H9 (cell line): ENCODE results near the gene TMEM191B. TPM values are rescaled to one million over a fixed set of nuclear protein-coding genes. Genes with fewer than 3 reads are reported as not detected.
"Not testable (repeated sequence)": the region's sequence is repeated elsewhere in the genome, so short reads cannot be mapped to it uniquely, and the experiment has no call there.

Source experiments
- DNase-seq: peaks from one replicate; pipeline ENCODE4 v3.0.0-alpha.2; 2017
- H2AFZ ChIP-seq: one replicate; pipeline ENCODE4 v1.6.1; 2013; ENCODE audit warnings: mild to moderate bottlenecking, low read length, control low read depth, moderate library complexity
- H2AK5ac ChIP-seq: 2 replicates; pipeline ENCODE4 v1.6.1; 2013; ENCODE audit warnings: low read length, control low read depth, mixed read lengths; ENCODE audit not compliant: insufficient read length
- H2BK120ac ChIP-seq: one replicate; pipeline ENCODE4 v1.6.1; 2013; ENCODE audit warnings: low read depth, mild to moderate bottlenecking, low read length, control low read depth, inconsistent platforms; ENCODE audit not compliant: poor library complexity, severe bottlenecking
- H2BK12ac ChIP-seq: 2 replicates; pipeline ENCODE4 v1.6.1; 2013; ENCODE audit warnings: low read length, control low read depth, mixed read lengths, low read depth; ENCODE audit not compliant: insufficient read length
- H2BK15ac ChIP-seq: 2 replicates; pipeline ENCODE4 v1.6.1; 2013; ENCODE audit warnings: low read depth, low read length, control low read depth
- H2BK20ac ChIP-seq: one replicate; pipeline ENCODE4 v1.6.1; 2013; ENCODE audit warnings: low read depth, mild to moderate bottlenecking, low read length, control low read depth, inconsistent platforms; ENCODE audit not compliant: poor library complexity, severe bottlenecking
- H2BK5ac ChIP-seq: 2 replicates; pipeline ENCODE4 v1.6.1; 2013; ENCODE audit warnings: low read length, control low read depth, mixed read lengths; ENCODE audit not compliant: insufficient read length
- H3K14ac ChIP-seq: 2 replicates; pipeline ENCODE4 v1.6.1; 2013; ENCODE audit warnings: low read length, control low read depth; ENCODE audit not compliant: insufficient read depth
- H3K18ac ChIP-seq: 2 replicates; pipeline ENCODE4 v1.6.1; 2013; ENCODE audit warnings: low read depth, mild to moderate bottlenecking, mixed read lengths, low read length, control low read depth; ENCODE audit not compliant: insufficient read length
- H3K23ac ChIP-seq: 2 replicates; pipeline ENCODE4 v1.6.1; 2013; ENCODE audit warnings: low read length, control low read depth, mixed read lengths, low read depth; ENCODE audit not compliant: insufficient read length
- H3K23me2 ChIP-seq: 2 replicates; pipeline ENCODE4 v1.6.1; 2013; ENCODE audit warnings: low read depth, mild to moderate bottlenecking, mixed read lengths, low read length, control low read depth; ENCODE audit not compliant: insufficient read length, poor library complexity, severe bottlenecking
- H3K27ac ChIP-seq: 2 replicates; pipeline ENCODE4 v1.5.1; 2013; ENCODE audit warnings: low read length, control low read depth, mixed read lengths, low read depth; ENCODE audit not compliant: insufficient read length
- H3K27me3 ChIP-seq: 2 replicates; pipeline ENCODE4 v1.6.1; 2013; ENCODE audit warnings: low read length, control low read depth, inconsistent platforms; ENCODE audit not compliant: insufficient read depth
- H3K4ac ChIP-seq: 2 replicates; pipeline ENCODE4 v1.6.1; 2013; ENCODE audit warnings: low read depth, mild to moderate bottlenecking, control low read depth, inconsistent platforms, low read length, moderate library complexity
- H3K4me1 ChIP-seq: 2 replicates; pipeline ENCODE4 v1.6.1; 2013; ENCODE audit warnings: low read length, control low read depth, inconsistent platforms; ENCODE audit not compliant: insufficient read depth
- H3K4me2 ChIP-seq: 2 replicates; pipeline ENCODE4 v1.6.1; 2013; ENCODE audit warnings: low read length, control low read depth, mixed read lengths; ENCODE audit not compliant: insufficient read length, insufficient read depth
- H3K56ac ChIP-seq: 2 replicates; pipeline ENCODE4 v1.6.1; 2013; ENCODE audit warnings: low read depth, mild to moderate bottlenecking, mixed read lengths, low read length, control low read depth; ENCODE audit not compliant: insufficient read length
- H3K79me1 ChIP-seq: 2 replicates; pipeline ENCODE4 v1.6.1; 2013; ENCODE audit warnings: low read depth, mild to moderate bottlenecking, moderate library complexity, low read length, control low read depth, inconsistent platforms; ENCODE audit not compliant: insufficient read depth, poor library complexity, severe bottlenecking
- H3K79me2 ChIP-seq: 2 replicates; pipeline ENCODE4 v1.6.1; 2013; ENCODE audit warnings: low read length, control low read depth, inconsistent platforms; ENCODE audit not compliant: insufficient read depth
- H3K9ac ChIP-seq: 2 replicates; pipeline ENCODE4 v1.6.1; 2013; ENCODE audit warnings: low read length, control low read depth, mixed read lengths; ENCODE audit not compliant: insufficient read length; ENCODE audit errors: extremely low read depth
- H3K9me3 ChIP-seq: one replicate; pipeline ENCODE4 v1.6.1; 2013; ENCODE audit warnings: low read depth, low read length, inconsistent platforms; ENCODE audit not compliant: control insufficient read depth
- H3T11ph ChIP-seq: one replicate; pipeline ENCODE4 v1.6.1; 2013; ENCODE audit warnings: mild to moderate bottlenecking, low read length, control low read depth, inconsistent platforms
- H4K20me1 ChIP-seq: one replicate; pipeline ENCODE4 v1.6.1; 2013; ENCODE audit not compliant: control insufficient read depth, insufficient read length, insufficient read depth
- H4K5ac ChIP-seq: 2 replicates; pipeline ENCODE4 v1.6.1; 2013; ENCODE audit warnings: low read depth, mild to moderate bottlenecking, mixed read lengths, low read length, control low read depth; ENCODE audit not compliant: insufficient read length
- H4K8ac ChIP-seq: replicated peaks from 2 replicates; pipeline ENCODE4 v1.6.1; 2013; ENCODE audit warnings: low read length, control low read depth, mixed read lengths, low read depth; ENCODE audit not compliant: insufficient read length
- H4K91ac ChIP-seq: 2 replicates; pipeline ENCODE4 v1.6.1; 2013; ENCODE audit warnings: low read depth, mild to moderate bottlenecking, moderate library complexity, mixed read lengths, low read length, control low read depth; ENCODE audit not compliant: insufficient read length
- H3K27ac Mint-ChIP-seq, 3 experiments: 2 replicates in 2 of 3; 3 replicates in 1 of 3; pipeline ENCODE4 v1.8.0; 2020 to 2021; ENCODE audit warnings: mixed read lengths in 3 of 3, mild to moderate bottlenecking in 1 of 3, moderate library complexity in 1 of 3
- H3K27me3 Mint-ChIP-seq: 2 replicates; pipeline ENCODE4 v1.8.0; 2021; ENCODE audit warnings: low read depth, mild to moderate bottlenecking, moderate library complexity, mixed read lengths
- H3K36me3 Mint-ChIP-seq, 3 experiments: 2 replicates in 2 of 3; 3 replicates in 1 of 3; pipeline ENCODE4 v1.8.0; 2020 to 2021; ENCODE audit warnings: low read depth in 3 of 3, mixed read lengths in 3 of 3; ENCODE audit not compliant: insufficient read depth in 1 of 3
- H3K4me1 Mint-ChIP-seq, 2 experiments: 2 replicates each; pipeline ENCODE4 v1.8.0; 2020; ENCODE audit warnings: mixed read lengths in 2 of 2
- H3K4me3 Mint-ChIP-seq, 2 experiments: 2 replicates in 1 of 2; 3 replicates in 1 of 2; pipeline ENCODE4 v1.8.0; 2020 to 2021; ENCODE audit warnings: mild to moderate bottlenecking in 2 of 2, mixed read lengths in 2 of 2, moderate library complexity in 1 of 2
- H3K9me3 Mint-ChIP-seq, 2 experiments: 2 replicates in 1 of 2; 3 replicates in 1 of 2; pipeline ENCODE4 v1.8.0; 2020; ENCODE audit warnings: mild to moderate bottlenecking in 2 of 2, mixed read lengths in 2 of 2, moderate library complexity in 1 of 2
- WGBS: extraction: QIAGEN DNeasy Blood & Tissue Kit; methylation state at CpG from one replicate; pipeline ENCODE4 v1.1.7; 2013; ENCODE audit warnings: missing lambda C conversion rate, low lambda C conversion rate, mixed read lengths; ENCODE audit not compliant: insufficient read length; ENCODE audit errors: extremely low coverage; 5-methylcytosine and 5-hydroxymethylcytosine counted together
- total RNA-seq: library from RNA; stranded (reverse); gene quantifications from 2 replicates; pipeline ENCODE4 v1.2.1, GENCODE V29; 2021

The TMEM191B gene
- total RNA-seq, 1 experiment from 2014 or later, result 1.4 TPM

GRCh38 chr22:18574555-18574954 lies 47.0 kb downstream of the TMEM191B start:
- H3K18ac ChIP-seq, H2AK5ac ChIP-seq, H3K4me1 ChIP-seq, H3K56ac ChIP-seq, H3K23me2 ChIP-seq, H3K4me1 Mint-ChIP-seq, H3K4ac ChIP-seq, H3K79me2 ChIP-seq, H3K4me2 ChIP-seq, H4K20me1 ChIP-seq, H3K36me3 Mint-ChIP-seq, DNase-seq, H2BK5ac ChIP-seq, H4K5ac ChIP-seq, H2BK15ac ChIP-seq, H3K23ac ChIP-seq, H3K27ac Mint-ChIP-seq, H3K14ac ChIP-seq, H3T11ph ChIP-seq, H2BK20ac ChIP-seq, H4K91ac ChIP-seq, H3K9ac ChIP-seq, H3K27me3 Mint-ChIP-seq, H2AFZ ChIP-seq, H3K27me3 ChIP-seq, H3K79me1 ChIP-seq, H3K27ac ChIP-seq, H3K9me3 Mint-ChIP-seq, H3K9me3 ChIP-seq, H2BK12ac ChIP-seq, H3K4me3 Mint-ChIP-seq, H4K8ac ChIP-seq, H2BK120ac ChIP-seq: not testable (repeated sequence)
- WGBS, result no CpG with 5 or more reads among the region's 13 CpGs

- not testable (repeated sequence) for H3K4ac ChIP-seq, H2BK15ac ChIP-seq, H3K4me1 Mint-ChIP-seq, H3K9me3 Mint-ChIP-seq, H3K14ac ChIP-seq, H3K4me3 Mint-ChIP-seq, H3K4me1 ChIP-seq, H2BK12ac ChIP-seq, H4K8ac ChIP-seq, H2AK5ac ChIP-seq, H3K9me3 ChIP-seq, H3K4me2 ChIP-seq, H2BK20ac ChIP-seq, H3K27ac Mint-ChIP-seq, H4K91ac ChIP-seq, H3K27ac ChIP-seq, H3K27me3 ChIP-seq, H2BK120ac ChIP-seq, H2AFZ ChIP-seq, H3K36me3 Mint-ChIP-seq, H3K9ac ChIP-seq, H3K79me2 ChIP-seq, H3K27me3 Mint-ChIP-seq, H4K5ac ChIP-seq, H3K23me2 ChIP-seq, DNase-seq, H3K18ac ChIP-seq, H4K20me1 ChIP-seq, H3K79me1 ChIP-seq, H3K56ac ChIP-seq, H2BK5ac ChIP-seq, H3K23ac ChIP-seq, H3T11ph ChIP-seq
- no CpG with 5 or more reads among the region's 9 CpGs for WGBS
These were observed 48.1 kb downstream of the TMEM191B start for GRCh38 chr22:18575686-18576085.
